Measurements from ENCODE around the gene SLC25A24.

DNA sequence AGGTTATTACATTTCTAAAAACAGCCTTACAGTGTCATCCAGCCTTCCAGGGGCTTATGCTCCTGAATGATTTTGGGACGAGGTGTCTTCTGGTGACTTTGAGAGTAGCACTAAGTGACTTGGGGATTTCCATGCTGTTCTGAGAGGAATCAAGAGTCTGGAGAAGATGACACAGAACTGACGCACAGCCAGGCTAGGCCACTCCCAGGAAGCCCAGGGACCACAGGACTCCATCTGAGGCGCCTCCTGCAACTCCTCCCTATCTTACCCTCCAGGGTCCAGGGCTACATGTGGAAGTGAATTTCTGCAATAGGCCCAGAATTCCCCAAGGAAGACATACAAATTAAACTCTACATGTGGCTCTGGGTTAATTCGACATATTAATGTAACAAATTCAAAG is 92.5 kb downstream of the SLC25A24 start:
- TF ChIP-seq CTCF (IDR thresholded peaks at IDR 0.05) (no peak), EZH2 (IDR thresholded peaks at IDR 0.05) (no peak), EZH2phosphoT487 (IDR thresholded peaks at IDR 0.05) (no peak)

Data from neural progenitor cell (in vitro differentiated cells).